ENCODE results near the gene TRIM65. TPM values are rescaled to one million over a fixed set of nuclear protein-coding genes. Genes with fewer than 3 reads are reported as not detected.

TRIM65 gene
- total RNA-seq = 15.2 TPM
- polyA plus RNA-seq = 21.5 TPM

GRCh38 chr17:75896415-75897159 is at the start of gene TRIM65:
Gene TRIM65 (minus strand): TSS chr17:75896951. CDS start chr17:75896937, 14 bp downstream.
- under 1% methylated on average over 102 of the region's 102 CpGs for WGBS
- Histone ChIP-seq H3K27ac (ENCODE audit: low read depth) (peak within 1 kb of the TSS; percentile 92), H3K4me1 (ENCODE audit: insufficient read depth) (no peaks in the 10 kb centered on the region), H3K4me3 (ENCODE audit: low read depth, low read length) (peak within 1 kb of the TSS; percentile 80), H3K36me3 (ENCODE audit: insufficient read depth) (no peaks in the 10 kb centered on the region)
- DNase-seq (ENCODE audit: extremely low spot score) = no peak

DNA sequence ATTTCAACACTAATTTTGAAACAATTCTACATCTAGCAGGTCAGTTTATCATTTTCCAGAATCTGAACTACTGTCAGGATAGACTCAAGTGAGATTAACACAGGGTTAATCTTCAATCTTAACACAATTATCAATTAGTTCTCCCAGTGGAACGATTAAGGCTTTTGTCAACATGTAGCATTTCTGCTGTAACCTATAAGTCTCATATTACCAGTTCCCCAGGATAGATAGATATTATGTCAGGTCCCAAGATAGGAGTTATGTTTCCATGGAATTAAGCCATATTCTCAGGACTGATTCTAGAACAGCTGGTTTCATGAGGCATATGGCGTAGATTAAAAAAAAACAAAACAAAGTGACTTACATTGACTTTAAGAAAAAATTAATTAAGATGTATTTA is 48.5 kb upstream of the TRIM65 start:
- H3K36me3 ChIP-seq (ENCODE audit: insufficient read depth) = peaks cover 3% of the 10 kb centered on the region
- 70% methylated on average over 2 of the region's 2 CpGs for WGBS
- no peaks in the 10 kb centered on the region for H3K4me1 ChIP-seq (ENCODE audit: insufficient read depth)
- no peak for DNase-seq (ENCODE audit: extremely low spot score)
- H3K4me3 ChIP-seq (ENCODE audit: low read depth, low read length) = no peak overlapping the region
- no peak overlapping the region for H3K27ac ChIP-seq (ENCODE audit: low read depth)

GRCh38 chr17:75943491-75943890 is 46.7 kb upstream of the TRIM65 start:
- no peak overlapping the region for H3K4me3 ChIP-seq (ENCODE audit: low read depth, low read length)
- H3K4me1 ChIP-seq (ENCODE audit: insufficient read depth) = no peaks in the 10 kb centered on the region
- H3K36me3 ChIP-seq (ENCODE audit: insufficient read depth) = peaks cover 3% of the 10 kb centered on the region
- no peak for DNase-seq (ENCODE audit: extremely low spot score)
- no peak overlapping the region for H3K27ac ChIP-seq (ENCODE audit: low read depth)
- WGBS = 84% methylated on average over 1 of the region's 1 CpG

DNA sequence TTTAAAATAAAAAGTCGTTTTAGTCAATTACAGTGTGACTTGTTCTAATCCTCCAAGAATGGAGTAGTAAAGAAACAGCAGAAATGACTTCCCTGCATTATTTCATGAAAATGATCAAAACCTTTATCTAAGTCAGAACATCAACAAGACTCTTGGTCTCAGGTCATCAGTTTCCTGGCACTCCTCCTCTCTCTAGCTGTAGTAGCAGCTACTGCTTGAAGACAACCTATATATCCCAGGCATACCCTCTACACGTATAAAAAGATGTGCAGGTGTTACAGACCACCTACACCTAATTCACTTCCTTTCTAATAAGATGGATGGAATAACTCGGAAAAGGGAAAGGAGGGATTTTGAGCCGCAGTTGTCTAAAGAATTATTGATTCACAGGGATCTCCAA is 45.7 kb upstream of the TRIM65 start:
- peaks cover 3% of the 10 kb centered on the region for H3K36me3 ChIP-seq (ENCODE audit: insufficient read depth)
- no peak overlapping the region for H3K27ac ChIP-seq (ENCODE audit: low read depth)
- no peaks in the 10 kb centered on the region for H3K4me1 ChIP-seq (ENCODE audit: insufficient read depth)
- H3K4me3 ChIP-seq (ENCODE audit: low read depth, low read length) = no peak overlapping the region
- 80% methylated on average over 4 of the region's 4 CpGs for WGBS
- DNase-seq (ENCODE audit: extremely low spot score) = no peak

DNA sequence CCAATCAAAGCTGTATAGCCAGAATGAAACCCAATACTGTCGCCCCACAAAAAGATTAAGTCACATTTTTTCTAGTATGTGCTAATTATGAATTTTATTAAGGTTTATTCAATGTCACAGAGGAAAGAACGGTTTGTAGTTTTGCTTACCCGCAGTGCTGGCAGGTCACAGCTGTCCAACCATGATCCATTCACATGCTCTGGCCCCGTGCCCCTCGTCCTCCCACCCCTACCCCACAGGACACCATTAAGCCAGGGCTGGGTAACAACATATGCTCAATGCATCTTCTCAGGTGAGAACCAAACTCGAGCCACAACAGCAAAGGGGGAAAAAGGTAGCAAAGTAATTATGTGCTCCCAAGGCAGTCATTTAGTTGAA is 44.7 kb upstream of the TRIM65 start:
- Histone ChIP-seq H3K27ac (ENCODE audit: low read depth) (no peak overlapping the region), H3K36me3 (ENCODE audit: insufficient read depth) (peaks cover 2% of the 10 kb centered on the region), H3K4me1 (ENCODE audit: insufficient read depth) (no peaks in the 10 kb centered on the region), H3K4me3 (ENCODE audit: low read depth, low read length) (peak overlapping the region; percentile 90)
- WGBS = 37% methylated on average over 6 of the region's 6 CpGs
- DNase-seq (ENCODE audit: extremely low spot score) = no peak

- Histone ChIP-seq H3K27ac (ENCODE audit: low read depth) (no peak within 1 kb of the TSS), H3K36me3 (ENCODE audit: insufficient read depth) (peaks cover 2% of the 10 kb centered on the region), H3K4me1 (ENCODE audit: insufficient read depth) (no peaks in the 10 kb centered on the region), H3K4me3 (ENCODE audit: low read depth, low read length) (peak within 1 kb of the TSS; percentile 90)
- peak; percentile 77 for DNase-seq (ENCODE audit: extremely low spot score)
- WGBS = under 1% methylated on average over 63 of the region's 63 CpGs
Observed at GRCh38 chr17:75940727-75941441, 44.1 kb upstream of the TRIM65 start, which contains the start of gene FBF1. Gene FBF1 (minus strand): TSS chr17:75941042. CDS start chr17:75938149, 2,893 bp downstream.

DNA sequence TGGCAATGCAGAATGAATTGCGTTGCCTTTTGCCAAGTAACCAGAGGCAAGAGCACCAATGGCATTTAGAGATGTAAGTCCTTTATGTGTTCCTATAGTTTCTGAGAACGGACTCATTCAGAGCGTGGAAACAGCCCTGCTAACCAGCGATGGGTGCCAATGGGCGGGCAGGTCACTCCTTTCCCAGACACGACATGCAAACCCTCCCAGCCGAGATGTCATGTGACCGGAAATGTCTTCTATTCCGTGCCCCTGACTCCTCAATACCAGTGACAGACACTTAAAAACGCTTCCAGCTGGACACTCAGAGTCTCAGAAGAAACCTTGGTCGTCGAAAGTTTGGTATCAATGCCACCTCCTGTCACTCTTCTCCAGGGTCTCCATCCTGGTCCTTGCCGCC is 40.9 kb upstream of the TRIM65 start:
- H3K4me3 ChIP-seq (ENCODE audit: low read depth, low read length) = no peak overlapping the region
- 81% methylated on average over 13 of the region's 13 CpGs for whole genome bisulfite sequencing
- H3K36me3 ChIP-seq (ENCODE audit: insufficient read depth) = peaks cover 1% of the 10 kb centered on the region
- no peaks in the 10 kb centered on the region for H3K4me1 ChIP-seq (ENCODE audit: insufficient read depth)
- H3K27ac ChIP-seq (ENCODE audit: low read depth) = no peak overlapping the region
- DNase-seq (ENCODE audit: extremely low spot score) = no peak

DNA sequence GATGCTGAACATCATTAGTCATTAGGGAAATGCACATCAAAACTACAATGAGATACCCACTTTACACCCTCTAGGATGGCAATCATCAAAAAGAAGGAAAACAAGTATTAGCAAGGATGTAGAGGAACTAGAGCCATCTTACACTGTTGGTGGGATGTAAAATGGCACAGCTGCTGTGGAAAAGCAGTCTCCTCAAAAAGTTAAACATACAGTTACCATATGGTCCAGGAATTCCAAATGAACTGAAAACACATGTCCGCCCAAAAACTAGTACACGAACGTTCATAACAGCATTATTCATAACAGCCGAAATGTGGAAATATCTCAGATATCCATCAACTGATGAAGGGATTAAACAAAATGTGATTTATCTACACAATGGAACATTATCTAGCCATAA is 37.1 kb upstream of the TRIM65 start:
- Histone ChIP-seq H3K27ac (ENCODE audit: low read depth) (no peak overlapping the region), H3K36me3 (ENCODE audit: insufficient read depth) (peaks cover 1% of the 10 kb centered on the region), H3K4me3 (ENCODE audit: low read depth, low read length) (no peak overlapping the region), H3K4me1 (ENCODE audit: insufficient read depth) (no peaks in the 10 kb centered on the region)
- 58% methylated on average over 4 of the region's 4 CpGs for WGBS
- DNase-seq (ENCODE audit: extremely low spot score) = no peak

GRCh38 chr17:75932852-75933251 is 36.1 kb upstream of the TRIM65 start:
- Histone ChIP-seq H3K36me3 (ENCODE audit: insufficient read depth) (peaks cover 1% of the 10 kb centered on the region), H3K27ac (ENCODE audit: low read depth) (no peak overlapping the region), H3K4me3 (ENCODE audit: low read depth, low read length) (no peak overlapping the region), H3K4me1 (ENCODE audit: insufficient read depth) (no peaks in the 10 kb centered on the region)
- no peak for DNase-seq (ENCODE audit: extremely low spot score)
- WGBS = 92% methylated on average over 5 of the region's 5 CpGs

GRCh38 chr17:75931062-75931461 is 34.3 kb upstream of the TRIM65 start:
- Histone ChIP-seq H3K27ac (ENCODE audit: low read depth) (no peak overlapping the region), H3K4me1 (ENCODE audit: insufficient read depth) (no peaks in the 10 kb centered on the region), H3K4me3 (ENCODE audit: low read depth, low read length) (no peak overlapping the region), H3K36me3 (ENCODE audit: insufficient read depth) (peaks cover 1% of the 10 kb centered on the region)
- WGBS = 95% methylated on average over 4 of the region's 4 CpGs
- no peak for DNase-seq (ENCODE audit: extremely low spot score)

- no peak overlapping the region for H3K4me3 ChIP-seq (ENCODE audit: low read depth, low read length)
- no peaks in the 10 kb centered on the region for H3K36me3 ChIP-seq (ENCODE audit: insufficient read depth)
- no peak for DNase-seq (ENCODE audit: extremely low spot score)
- 67% methylated on average over 6 of the region's 6 CpGs for WGBS
- H3K27ac ChIP-seq (ENCODE audit: low read depth) = no peak overlapping the region
- H3K4me1 ChIP-seq (ENCODE audit: insufficient read depth) = no peaks in the 10 kb centered on the region
Observed at GRCh38 chr17:75927286-75927922, 30.7 kb upstream of the TRIM65 start.

GRCh38 chr17:75926456-75926855 is 29.7 kb upstream of the TRIM65 start:
- Histone ChIP-seq H3K4me1 (ENCODE audit: insufficient read depth) (no peaks in the 10 kb centered on the region), H3K4me3 (ENCODE audit: low read depth, low read length) (no peak overlapping the region), H3K27ac (ENCODE audit: low read depth) (no peak overlapping the region), H3K36me3 (ENCODE audit: insufficient read depth) (no peaks in the 10 kb centered on the region)
- no peak for DNase-seq (ENCODE audit: extremely low spot score)
- 91% methylated on average over 4 of the region's 4 CpGs for WGBS

- 95% methylated on average over 15 of the region's 15 CpGs for WGBS
- no peak overlapping the region for H3K4me3 ChIP-seq (ENCODE audit: low read depth, low read length)
- no peaks in the 10 kb centered on the region for H3K36me3 ChIP-seq (ENCODE audit: insufficient read depth)
Observed at GRCh38 chr17:75925912-75926311, 29.2 kb upstream of the TRIM65 start.

DNA sequence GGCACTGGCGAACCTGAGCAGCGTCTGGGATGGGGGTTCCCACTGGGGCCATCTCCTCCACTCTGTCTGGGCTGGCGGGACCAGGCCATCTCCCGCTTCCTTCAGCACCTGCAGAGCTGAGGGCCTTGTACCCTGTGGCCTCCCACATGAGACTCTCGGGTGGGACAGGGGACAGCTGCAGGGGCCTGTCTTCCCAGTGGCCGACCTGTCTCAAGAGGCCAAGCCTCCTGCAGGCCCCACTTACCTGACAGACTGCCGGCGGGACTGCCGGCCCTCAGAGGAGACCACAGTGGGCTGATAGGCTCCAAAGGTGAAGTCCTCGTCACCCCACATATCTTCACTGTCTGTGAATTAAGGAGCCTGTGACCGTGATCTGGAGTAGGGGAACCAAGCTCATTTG is 28.4 kb upstream of the TRIM65 start:
- Histone ChIP-seq H3K36me3 (ENCODE audit: insufficient read depth) (no peaks in the 10 kb centered on the region), H3K4me1 (ENCODE audit: insufficient read depth) (no peaks in the 10 kb centered on the region), H3K4me3 (ENCODE audit: low read depth, low read length) (no peak overlapping the region), H3K27ac (ENCODE audit: low read depth) (no peak overlapping the region)
- 95% methylated on average over 11 of the region's 11 CpGs for WGBS
- DNase-seq (ENCODE audit: extremely low spot score) = no peak

More at GRCh38 chr17:75925912-75926311, 29.2 kb upstream of the TRIM65 start:
- Histone ChIP-seq H3K27ac (ENCODE audit: low read depth) (no peak overlapping the region), H3K4me1 (ENCODE audit: insufficient read depth) (no peaks in the 10 kb centered on the region)
- no peak for DNase-seq (ENCODE audit: extremely low spot score)
